Amygdala (tissue), 56 donors: Measurements from ENCODE around the gene SLC38A10.

ENCODE experiments used
- DNase-seq, 56 donors: peaks; one replicate each; lab custom pipeline; 2025; lab: John Stamatoyannopoulos, UW

The SLC38A10 gene

DNA sequence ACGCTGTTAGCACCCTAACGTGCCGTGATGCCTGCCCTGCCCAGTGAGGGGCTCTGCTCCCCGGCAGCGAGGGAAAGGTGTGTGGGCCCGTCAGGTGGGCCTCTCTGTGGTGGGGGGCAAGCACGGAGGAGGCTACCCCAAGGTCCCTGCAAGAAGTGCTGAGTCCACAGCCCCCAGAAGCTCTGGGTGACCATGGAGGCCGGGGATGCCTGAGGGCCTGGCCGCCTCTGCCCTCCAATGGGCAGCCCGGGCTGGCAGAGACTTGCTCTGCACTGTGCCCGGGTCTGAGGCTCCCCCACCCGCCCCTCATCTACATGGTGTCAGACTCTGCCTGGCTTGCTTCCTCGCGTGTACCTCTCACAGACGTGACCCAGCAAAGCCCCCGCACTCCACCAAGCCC is 12.2 kb downstream of the SLC38A10 start:
- DNase-seq: no peak

DNA sequence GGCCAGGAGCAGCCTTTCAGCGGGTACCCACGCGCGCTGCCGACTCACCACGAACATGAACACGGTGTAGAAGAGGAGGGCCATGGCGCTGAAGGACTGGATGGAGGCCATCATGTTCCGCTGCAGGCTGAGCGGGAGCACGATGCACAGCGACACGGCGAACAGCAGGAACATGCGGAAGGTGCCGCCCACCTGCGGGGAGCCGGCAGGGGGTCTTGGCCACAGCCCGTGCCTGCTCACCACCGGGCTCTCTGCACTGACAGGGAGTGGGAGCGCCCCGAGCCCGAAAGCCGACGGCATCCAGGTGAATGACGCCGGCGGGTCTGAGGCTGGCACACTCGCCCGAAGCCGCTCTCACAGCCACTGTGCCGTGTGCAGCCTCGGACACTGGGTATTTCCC is 13.0 kb downstream of the SLC38A10 start:
- no peak for DNase-seq

DNA sequence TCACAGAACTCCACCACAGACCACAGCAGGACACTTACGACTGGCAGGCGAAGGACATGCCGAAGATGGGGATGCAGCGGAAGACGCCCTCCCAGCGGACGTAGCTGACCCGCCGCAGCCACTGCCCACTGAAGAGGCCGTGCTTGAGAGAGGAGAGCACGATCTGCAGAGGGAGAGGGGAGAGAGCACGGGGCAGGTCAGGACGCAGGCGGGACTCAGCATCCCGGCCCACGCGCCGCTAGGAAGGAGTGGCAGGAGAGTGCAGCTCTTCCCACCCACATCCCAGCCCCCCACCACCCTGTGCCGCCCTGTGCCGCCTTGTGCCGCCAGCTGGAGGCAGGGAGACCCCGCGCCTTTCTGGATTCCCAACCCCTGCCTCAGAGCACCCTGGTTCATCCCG is 14.5 kb downstream of the SLC38A10 start:
- DNase-seq: no peak

DNA sequence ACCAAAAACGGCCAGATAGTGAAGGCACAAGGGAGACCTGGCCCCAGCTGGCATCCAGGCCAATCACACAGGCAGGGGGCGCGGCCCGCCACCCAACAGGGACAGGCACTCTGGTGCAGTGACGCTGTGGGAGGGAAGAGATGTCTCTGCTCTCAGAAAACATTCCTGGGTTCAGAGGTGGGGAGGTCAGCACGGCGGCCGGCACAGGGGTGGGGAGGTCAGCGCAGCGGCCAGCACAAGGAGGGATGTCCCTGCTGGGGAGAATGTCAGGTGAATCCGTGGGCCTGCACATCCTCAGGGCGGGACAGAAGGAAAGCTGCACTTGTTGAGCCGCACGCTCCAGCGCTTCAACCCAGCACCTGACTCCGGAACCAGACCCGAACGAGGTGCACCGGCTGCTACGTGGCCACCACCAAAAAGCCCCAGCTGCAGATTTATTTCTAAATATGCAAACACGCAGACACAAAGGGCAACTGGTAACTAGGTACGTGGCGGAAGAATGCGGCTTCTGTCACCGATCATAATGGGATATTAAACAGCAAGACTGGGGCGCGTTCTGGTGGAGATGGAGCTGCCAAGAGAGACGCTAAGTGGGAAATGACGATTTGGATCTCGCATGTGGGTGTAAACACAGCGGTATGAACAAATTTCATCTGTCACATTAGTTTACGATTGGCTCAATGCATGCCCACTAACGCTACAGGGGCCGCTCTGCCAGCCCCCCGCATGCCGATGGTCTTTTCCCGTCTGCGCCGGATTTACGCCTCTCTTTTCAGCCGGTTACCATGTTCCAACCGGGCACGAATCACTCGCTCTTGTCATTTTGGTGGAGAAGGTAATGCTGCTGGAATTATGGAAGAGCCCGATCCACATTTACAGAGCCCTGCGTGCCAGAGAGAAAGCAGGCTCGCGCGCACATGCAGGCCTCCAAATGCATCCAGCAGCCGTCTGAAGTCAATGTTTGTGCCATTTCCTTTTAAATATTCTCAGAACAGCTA is 15.5 kb downstream of the SLC38A10 start:
- DNase-seq: no peak

DNA sequence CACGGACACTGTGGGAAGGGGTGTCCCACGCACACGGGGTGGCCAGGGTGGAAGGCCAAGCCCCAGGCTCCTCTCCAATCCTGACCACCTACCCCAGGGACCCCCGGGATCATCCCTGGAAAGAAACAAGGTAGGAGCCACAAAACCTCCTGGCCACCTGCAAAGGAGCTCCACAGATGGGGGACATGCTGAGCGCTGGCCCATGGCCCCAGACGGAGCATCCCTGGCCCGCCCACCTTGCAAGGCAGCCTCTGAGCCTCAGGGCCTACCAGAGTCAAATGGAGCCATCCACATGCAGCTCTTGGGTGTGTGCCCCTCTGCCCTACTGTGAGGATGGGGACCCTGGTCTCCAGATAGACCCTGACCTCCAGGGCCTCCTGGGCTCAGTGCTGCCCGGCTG is 16.3 kb downstream of the SLC38A10 start:
- DNase-seq: no peak

DNA sequence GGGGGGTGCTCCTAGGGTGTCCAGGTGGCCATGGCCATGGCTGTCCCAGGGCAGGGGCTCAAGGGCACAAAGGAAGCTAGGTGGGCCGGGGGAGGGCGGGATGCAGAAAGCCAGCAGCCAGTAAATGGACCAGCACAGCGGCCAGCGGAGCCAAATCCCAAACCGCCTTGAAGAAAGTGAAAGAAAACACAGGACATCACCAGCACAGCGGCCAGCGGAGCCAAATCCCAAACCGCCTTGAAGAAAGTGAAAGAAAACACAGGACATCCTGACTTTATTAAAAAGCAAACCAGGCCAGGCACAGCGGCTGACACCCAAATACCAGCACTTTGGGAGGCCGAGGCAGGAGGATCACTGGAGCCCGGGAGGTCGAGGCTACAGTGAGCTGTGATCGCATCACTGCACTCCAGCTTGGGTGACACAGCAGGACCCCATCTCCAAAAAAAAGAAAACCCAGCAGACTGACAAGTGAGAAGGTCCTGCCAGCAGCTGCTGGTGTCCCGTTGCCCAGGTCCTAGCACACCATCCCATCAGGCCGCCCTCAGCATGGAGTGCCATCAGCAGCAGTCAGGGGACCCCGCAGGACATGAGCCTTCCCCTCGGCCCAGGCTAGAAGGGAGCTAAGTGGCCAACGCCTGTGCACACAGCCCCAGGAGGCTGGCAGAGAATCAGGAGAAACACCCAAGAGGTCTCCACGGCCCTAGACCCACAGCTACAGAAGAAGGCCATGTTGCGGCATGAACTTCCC is 17.0 kb downstream of the SLC38A10 start:
- DNase-seq: no peak

DNA sequence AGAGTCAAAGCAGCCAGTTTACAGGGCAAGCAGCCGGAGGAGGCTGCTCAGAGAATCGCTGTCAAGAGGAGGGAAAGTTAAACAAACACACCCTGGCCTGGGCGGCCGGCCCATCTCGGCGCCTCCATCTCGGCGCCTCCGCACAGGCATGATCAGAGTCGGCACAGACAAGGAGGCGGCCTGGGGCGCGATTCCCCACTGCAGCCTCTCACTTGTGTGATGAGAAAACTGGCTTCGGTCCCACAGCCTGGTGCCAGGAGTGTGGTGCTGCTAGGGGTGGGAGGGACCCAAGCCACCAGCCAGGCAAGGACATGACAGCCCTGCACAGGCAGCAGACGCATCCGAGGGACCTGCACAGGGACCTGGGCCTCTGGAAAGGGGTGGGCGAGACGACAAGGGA is 17.7 kb downstream of the SLC38A10 start:
- DNase-seq: peak in 35 of 56 donors; percentile 9 to 64 (median 35)

DNA sequence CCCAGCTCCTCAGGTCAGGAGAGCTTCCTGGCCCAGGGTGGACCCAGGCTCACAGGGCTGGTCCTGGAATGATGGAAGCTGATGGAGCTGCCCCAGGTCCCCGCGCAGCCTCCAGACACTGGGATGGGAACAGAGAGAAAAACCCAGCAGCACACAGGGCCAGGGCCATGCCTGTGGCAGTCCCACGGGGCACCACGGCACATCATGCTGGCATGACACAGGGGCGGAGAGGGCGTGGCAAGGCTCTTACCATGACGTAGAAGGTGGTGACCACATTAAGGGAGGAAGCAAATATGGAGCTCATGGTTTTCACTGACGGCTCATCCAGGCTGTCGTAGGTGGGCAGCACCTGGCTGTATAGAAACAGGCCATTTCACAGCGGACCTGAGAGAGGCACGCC is 18.3 kb downstream of the SLC38A10 start:
- no peak for DNase-seq

DNA sequence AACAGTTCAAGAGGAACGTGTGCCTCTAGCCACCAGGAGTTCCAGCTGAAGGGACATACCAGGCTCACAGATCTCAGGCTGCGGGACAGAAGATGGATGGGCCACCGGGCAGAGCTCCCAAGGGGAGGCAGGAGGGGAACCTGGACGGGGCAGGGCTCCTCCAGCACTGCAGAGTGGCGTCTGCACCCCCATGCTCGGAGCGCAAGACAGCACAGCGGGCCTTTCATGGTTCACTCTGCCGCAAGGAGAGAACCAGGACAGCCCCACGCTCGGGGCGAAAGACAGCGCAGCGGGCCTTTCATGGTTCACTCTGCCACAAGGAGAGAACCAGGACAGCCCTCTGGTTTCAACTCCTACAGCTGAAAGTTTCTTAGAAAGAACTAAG is 20.6 kb downstream of the SLC38A10 start:
- DNase-seq: no peak

DNA sequence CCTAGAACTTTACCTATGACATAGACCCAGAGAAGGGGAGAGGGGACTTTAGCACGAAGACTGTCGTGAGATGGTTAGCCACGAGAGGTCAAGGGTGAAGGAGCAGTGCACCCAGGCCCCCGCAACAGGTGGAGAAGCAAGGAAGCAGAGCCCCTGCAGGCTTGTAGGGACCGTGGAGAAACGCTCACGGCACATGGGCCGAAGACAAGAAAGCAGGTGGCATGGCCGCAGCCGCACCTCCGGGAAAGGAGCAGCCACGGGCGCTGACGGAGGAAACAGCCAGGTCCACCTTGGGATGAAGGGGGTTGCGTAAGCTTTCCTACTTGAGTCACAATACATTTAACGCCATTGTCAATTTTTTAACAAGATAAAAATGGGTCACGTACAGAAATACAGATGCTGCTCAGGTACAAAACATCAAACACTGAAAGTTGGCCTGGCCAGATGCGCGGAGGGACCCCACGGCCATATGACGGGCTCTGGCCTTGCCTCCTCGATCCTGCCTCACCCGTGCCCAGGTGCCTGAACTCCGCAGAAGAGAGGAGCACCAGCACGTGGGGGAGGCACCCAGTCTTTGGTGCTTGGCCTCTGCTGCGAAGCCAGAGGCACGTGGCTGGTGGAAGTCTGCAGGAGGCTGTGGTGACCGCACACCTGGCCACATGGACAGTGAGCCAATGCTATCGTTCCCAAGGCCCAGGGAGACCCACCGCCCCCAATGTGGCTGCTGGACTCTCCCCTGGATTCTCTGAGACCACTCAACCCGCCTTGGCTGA is 21.2 kb downstream of the SLC38A10 start:
- no peak for DNase-seq

DNA sequence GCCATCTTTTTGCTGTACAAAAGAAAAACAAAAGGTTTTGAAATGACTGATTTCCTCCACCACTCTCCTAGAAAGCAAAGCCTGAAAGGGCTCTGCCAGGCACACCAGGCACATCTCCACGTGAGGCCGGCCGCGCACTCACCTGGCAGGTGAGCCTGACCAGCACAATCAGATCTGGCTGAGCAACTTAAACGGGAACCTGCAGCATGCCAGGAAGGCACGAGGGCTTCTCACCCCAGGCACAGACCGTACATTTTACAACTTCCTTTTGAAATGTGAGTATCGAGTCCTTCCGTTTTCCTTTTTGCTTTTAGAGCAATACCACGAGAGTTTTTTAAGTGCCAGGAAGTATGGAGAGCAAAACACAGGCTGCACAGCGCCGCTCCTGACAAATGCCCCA is 22.5 kb downstream of the SLC38A10 start:
- DNase-seq: no peak

DNA sequence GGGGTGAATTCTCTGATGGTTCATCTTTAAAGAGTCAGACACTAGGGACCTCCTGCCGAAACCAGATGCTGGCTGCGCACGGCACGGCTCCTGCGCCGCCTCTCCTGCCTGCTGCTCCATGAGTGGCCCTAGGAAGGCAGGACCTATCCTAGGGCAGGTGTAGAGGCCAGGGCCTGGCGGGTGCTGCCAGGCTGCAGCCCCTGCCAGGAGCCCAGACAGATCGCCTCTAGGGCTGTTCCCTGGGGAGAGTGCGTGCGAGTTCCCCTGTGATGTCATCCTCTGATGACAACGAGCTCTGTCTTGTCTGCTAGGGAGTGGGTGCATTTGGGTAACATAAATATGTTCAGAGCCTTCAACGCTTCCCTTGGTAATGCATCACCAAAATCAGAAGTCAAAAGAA is 23.9 kb downstream of the SLC38A10 start:
- DNase-seq: no peak

DNA sequence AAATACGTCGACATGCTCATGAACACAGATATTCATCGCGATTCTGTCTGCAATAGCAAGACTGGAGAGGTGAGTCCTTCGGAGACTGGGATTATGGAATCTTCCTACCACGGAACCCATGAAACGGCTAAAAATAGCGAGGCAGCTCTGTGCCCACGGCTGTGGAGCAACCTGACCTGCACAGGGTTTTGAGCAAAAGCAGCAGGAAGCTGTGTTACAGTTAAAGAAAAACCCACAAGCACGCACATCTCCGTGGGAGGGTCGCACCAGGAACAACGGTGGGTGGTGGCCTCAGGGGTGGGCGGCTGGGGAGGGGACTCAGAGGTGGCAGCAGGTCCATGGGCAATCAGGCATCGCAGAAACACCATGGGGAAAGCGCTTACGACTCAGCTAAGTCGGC is 24.8 kb downstream of the SLC38A10 start:
- peak in 1 of 56 donors; percentile 17 for DNase-seq

DNA sequence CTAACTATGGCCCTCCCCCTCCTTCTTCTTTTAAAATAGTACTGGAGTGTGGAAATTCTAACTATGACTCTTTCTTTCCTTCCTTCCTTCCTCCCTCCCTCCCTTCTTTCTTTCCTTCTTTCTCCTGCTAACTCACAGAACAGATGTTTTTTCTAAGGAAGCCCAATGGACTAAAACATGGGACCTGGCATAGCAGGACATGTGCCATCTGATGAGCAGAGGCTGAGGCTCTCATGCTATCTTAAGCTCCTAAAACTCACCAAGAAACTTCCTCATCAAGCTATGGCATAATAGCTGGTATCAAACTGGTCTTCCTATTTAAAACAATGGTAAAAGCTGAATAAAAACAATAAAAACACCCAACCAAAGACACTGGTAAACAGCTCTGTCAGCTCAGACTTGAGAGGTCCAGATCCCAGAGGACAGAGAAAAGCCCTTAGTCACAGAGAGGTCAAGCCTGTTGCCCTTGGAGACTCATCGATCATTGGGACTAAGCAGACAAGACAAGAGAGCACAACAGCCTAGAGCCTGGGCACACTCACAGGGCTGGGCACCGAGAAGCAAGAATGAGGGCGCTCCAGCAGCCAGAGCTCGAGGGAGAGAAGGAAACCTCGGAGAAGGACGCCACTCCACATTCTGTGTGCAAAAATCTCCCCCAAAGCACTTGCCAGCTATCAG is 27.6 kb downstream of the SLC38A10 start:
- no peak for DNase-seq

DNA sequence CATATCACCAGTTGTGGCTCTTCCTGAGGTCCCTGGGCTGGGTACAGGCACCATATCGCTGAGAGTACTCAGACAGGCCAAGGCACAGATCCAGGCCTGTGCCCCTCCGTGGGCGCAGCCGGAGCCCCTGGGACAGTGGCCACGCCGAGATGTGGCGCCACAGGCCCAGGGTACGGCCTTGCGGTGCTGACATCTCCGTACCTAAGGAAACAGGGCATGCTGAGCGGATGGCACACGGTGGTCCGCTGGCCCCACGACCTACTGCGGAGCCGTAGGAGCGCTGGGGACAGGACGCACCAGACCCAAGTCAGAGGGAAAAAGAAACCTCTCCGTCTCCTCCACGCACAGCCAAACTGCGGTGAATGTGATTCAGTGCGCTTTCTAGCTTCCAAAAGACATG is 29.5 kb downstream of the SLC38A10 start:
- DNase-seq: no peak

DNA sequence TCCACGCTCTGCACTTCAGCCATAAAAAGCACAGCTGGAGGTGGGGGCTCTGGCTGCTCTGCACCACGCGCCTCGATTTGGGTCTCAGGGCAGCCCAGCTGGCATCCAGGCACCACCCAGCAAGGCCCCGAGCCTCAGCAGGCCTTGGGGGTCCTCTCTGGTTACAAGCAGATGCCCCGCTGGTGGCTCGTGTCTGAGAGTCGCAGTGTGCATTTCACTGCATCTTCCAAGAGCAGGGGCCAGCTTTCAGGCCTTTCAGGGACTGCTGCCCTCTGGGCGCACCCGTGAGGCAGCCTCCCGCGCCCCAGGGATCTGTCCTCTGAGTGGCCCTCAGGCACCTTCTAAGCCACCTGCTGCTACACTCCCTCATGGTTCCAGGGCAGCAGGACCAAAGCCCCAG is 30.5 kb downstream of the SLC38A10 start:
- no peak for DNase-seq

DNA sequence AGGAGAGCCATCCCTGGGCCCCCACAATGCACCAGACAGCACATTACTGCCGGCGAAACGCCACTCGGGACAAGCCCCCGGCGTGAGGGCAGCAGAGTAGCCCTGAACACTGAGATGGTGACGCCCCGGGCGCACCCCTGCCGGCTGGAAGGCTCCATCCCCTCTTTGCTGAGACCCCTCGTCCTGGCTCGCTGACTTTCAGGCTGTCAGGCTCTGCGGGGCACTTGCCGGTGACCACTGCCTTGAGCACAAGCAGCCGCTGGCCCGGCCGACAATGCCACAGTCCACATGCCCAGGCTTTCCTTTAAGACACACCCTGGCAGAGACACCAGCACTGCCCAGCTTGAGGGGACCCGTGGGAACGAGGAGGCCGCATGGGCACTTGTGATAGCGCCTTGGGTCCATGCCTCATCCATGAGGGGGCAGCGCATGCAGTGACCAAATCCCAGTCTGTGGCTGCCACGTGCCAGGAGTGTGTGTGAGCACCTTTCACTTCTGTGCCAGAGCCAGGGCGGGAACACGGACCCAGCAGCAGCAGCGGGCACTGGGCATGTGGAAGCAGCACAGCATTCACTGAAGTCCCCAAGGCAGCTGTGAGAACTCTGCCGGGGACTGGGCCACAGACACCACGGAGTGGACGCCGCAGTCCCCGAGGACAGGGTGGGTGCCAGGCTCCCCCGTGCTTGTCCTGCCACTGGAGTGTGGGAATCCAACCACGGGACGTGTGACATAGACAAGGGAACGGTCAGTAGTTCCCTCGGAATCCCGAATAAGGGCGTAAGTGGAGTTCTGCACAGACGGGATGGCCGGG is 31.5 kb downstream of the SLC38A10 start:
- DNase-seq: no peak

DNA sequence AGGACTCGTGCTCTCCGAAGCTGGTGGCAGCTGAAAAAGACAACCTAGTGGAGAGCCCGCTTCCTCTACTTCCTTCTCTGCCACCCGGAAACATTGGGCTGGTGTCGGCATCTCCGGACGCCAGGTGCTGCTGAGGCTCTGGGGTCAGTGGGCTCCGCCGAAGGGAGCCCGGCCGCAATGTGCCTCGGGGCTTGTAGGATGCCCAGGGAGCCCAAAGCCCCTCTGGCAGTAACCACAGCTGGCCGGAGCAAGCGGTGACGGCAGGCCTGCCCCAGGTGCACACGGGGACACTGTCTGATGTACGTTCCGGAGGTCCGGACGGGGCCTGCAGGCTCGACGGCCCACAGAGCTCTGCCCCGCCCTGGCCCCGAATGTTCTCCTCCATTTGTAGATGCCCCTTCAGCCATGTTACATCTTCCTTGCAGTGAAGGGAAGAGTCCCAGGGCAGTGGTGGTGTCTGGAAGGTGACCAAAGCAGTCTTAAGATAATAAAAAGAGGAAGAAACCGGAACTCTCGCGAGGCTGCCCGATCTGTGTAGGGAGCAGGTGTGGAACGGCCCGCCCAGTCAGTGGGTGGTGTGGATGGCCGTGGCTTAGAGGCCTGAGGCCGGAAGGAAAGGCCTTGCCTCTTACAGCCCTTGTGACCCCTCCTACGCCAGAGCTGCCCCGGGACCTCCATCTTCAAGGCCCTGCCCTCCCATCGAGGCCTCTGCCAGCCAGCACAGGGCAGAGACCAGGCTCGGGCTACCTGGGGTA is 33.3 kb downstream of the SLC38A10 start:
- no peak for DNase-seq

DNA sequence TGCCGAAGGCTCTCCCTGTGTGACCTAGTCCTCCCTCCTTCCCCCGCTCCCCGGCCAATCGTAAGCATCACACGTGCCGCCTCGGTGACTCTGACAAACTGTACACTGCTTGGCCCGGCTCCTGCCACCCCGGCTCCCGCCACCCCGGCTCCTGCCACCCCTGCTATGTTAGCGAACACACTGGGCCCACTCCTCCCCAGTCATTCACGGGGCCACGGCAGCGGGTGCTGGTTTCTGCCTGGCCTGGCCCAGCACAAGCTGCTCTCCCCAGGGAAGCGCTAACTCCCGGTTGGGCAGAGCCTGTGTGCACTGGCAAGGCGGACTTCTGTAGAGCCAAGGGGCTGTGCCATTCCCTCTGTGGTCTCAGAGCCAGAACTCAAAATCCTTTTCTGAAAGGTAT is 34.0 kb downstream of the SLC38A10 start:
- no peak for DNase-seq
